Mononuclear cell (primary cell): Measurements from ENCODE around the gene MYO7A. TPM values are rescaled to one million over a fixed set of nuclear protein-coding genes. Genes with fewer than 3 reads are reported as not detected.

Source experiments
- H3K27me3 ChIP-seq: 2 replicates; pipeline ENCODE4 v1.6.0; 2011; ENCODE audit warnings: low read length, control low read depth; ENCODE audit not compliant: insufficient read depth
- H3K4me1 ChIP-seq: 2 replicates; pipeline ENCODE4 v1.5.1; 2011; ENCODE audit warnings: mild to moderate bottlenecking, low read length, control low read depth; ENCODE audit not compliant: insufficient read depth
- H3K4me3 ChIP-seq: 2 replicates; pipeline ENCODE4 v1.5.1; 2011; ENCODE audit warnings: mild to moderate bottlenecking, low read length, moderate library complexity
- H3K9me3 ChIP-seq: 2 replicates; pipeline ENCODE4 v1.5.1; 2011; ENCODE audit warnings: low read depth, mild to moderate bottlenecking, control low read depth, low read length
- total RNA-seq: library from RNA; depleted of rRNA; stranded (reverse); fragments of >200 nt; gene quantifications from one replicate; pipeline ENCODE4 v1.2.3, GENCODE V29; 2012

The MYO7A gene
- total RNA-seq, 1 donor: 1.5 TPM

DNA sequence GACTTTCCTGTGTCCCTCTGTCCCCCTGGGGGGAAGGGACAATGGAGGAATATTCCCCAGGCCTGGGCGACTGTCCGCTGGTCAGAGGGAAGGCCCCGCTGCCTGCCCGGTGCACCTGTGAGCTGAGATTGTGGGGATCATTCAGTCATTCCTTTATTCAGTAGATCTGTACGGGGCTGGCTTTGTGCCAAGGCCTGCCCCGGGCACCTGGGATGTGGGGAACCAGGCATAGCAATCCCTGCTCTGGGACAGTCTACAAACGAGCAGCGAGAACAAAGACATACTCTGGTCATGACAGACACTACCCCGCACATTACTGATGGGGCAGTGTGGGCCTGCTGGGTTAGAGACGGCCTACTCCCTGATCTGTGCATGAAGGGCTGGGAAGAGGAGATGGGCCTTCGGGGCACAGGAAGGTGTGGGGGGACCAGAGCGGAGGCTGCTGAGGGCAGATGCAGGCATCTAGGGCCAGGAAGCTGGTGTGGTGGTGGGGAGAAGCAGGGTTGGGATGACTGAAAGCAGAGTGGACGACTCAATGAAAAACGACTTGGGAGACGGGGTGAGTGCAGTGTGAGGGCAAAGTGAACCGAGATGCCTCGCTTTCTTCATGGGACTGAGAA is 1.8 kb upstream of the MYO7A start:
- no peak overlapping the region for H3K4me3 ChIP-seq
- no peaks in the 10 kb centered on the region for H3K9me3 ChIP-seq
- H3K4me1 ChIP-seq: peaks cover 11% of the 10 kb centered on the region
- no peaks in the 10 kb centered on the region for H3K27me3 ChIP-seq

DNA sequence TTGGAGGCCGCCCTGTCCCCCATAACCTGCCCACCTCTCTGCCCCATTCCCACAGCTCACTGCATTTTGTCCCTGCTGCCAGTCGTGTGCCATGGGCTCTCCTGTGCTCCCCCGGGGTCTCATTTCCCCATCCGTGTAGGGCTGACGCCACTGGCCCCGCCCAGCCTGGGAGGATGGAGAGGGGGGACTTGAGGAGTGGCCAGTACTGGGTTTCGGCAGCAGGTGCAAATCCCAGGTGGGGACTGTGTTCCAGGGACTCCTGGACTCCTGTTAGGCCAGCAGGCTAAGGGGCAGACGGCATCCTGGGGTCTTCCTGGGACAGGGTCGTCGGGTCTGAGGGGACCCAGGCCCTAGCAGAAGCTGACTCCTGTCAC is 1.2 kb upstream of the MYO7A start:
- Histone ChIP-seq H3K9me3 (no peaks in the 10 kb centered on the region), H3K4me3 (no peak overlapping the region), H3K4me1 (peaks cover 11% of the 10 kb centered on the region), H3K27me3 (no peaks in the 10 kb centered on the region)

DNA sequence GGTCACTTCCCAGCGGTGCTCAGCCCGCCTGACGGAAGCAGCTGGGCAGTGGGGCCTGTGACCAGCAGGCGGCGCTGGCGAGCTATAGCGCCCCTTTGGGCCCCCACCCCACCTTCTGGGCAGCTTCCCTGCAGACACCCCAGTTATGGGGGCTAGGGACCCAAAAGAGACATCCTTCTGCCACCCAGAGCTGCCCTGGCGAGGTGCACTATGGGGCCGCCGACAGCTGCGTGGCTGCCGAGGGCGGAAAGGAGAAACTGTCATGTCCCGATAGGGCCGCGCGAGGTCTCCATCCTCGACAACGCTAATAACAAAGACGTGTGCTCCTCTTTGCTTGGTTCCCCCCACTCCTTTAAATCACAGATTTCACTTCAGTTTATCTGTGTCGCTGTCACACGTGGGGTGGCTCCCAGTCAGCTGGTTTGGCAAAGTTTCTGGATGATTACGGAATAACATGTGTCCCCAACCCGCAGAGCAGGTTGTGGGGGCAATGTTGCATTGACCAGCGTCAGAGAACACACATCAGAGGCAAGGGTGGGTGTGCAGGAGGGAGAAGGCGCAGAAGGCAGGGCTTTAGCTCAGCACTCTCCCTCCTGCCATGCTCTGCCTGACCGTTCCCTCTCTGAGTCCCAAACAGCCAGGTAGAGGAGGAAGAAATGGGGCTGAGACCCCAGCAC is 673 bp upstream of the MYO7A start:
- no peaks in the 10 kb centered on the region for H3K9me3 ChIP-seq
- H3K4me1 ChIP-seq: peaks cover 11% of the 10 kb centered on the region
- no peaks in the 10 kb centered on the region for H3K27me3 ChIP-seq
- H3K4me3 ChIP-seq: no peak overlapping the region

DNA sequence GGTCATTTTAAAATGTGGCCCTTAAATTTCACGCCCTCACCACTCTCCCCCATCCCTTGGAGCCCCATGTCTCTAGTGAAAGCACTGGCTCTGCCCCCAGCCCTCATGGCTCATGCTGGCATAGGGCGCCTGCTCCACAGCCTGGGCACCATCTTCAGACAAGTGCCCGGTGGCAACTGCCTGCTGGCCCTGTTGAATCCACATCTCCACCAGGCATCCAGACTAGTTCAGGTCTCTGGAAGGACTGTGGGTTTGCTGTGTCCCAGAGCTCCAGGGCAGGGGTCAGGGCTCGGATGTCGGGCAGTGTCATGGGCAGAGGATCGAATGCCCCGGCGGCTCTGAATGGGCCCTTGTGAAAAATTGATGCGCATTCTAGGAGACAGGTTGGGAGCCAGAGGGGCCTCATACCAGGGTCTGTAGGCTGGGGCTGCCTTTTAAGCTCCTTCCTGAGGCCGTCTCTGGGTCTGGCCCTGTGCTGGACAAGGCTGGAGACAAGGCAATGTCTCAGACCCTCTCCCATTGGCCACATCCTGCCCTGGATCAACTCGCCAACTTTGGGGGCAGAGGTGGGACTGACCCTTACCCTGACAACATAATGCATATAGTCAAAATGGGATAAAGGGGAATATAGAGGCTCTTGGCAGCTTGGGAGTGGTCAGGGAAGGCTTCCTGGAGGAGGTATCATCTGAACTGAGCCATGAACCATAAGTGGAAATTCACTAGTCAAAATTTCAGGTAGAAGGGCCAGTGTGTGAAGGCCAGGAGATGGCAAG is 1.2 kb downstream of the MYO7A start:
- no peak overlapping the region for H3K4me3 ChIP-seq
- no peaks in the 10 kb centered on the region for H3K9me3 ChIP-seq
- H3K27me3 ChIP-seq: no peaks in the 10 kb centered on the region
- H3K4me1 ChIP-seq: peaks cover 11% of the 10 kb centered on the region

DNA sequence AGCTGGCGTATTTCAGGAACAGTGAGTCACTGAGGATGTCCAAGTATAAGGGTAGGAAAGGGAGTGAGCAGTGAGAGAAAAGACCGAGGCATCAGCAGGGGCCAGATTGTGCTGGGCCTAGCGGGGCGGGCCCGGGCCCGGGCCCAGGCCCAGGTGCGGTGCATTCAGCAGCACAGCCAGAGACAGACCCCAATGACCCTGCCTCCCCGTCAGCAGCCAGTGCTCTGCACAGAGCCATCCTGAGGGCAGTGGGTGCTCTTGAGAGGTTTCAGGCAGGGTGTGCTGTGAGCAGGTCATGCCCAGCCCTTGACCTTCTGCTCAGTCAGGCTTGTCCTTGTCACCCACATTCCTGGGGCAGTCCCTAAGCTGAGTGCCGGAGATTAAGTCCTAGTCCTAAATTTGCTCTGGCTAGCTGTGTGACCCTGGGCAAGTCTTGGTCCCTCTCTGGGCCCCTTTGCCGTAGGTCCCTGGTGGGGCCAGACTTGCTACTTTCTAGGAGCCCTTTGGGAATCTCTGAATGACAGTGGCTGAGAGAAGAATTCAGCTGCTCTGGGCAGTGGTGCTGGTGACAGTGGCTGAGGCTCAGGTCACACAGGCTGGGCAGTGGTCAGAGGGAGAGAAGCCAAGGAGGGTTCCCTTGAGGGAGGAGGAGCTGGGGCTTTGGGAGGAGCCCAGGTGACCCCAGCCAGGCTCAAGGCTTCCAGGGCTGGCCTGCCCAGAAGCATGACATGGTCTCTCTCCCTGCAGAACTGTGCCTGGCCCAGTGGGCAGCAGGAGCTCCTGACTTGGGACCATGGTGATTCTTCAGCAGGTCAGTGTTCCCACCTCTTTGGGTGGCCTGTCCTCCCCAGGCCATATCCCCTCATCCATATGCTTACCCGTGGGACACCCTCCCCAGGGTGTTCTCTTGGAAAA is 2.1 kb downstream of the MYO7A start:
- Histone ChIP-seq H3K27me3 (no peaks in the 10 kb centered on the region), H3K4me1 (peaks cover 11% of the 10 kb centered on the region), H3K4me3 (no peak overlapping the region), H3K9me3 (no peaks in the 10 kb centered on the region)

DNA sequence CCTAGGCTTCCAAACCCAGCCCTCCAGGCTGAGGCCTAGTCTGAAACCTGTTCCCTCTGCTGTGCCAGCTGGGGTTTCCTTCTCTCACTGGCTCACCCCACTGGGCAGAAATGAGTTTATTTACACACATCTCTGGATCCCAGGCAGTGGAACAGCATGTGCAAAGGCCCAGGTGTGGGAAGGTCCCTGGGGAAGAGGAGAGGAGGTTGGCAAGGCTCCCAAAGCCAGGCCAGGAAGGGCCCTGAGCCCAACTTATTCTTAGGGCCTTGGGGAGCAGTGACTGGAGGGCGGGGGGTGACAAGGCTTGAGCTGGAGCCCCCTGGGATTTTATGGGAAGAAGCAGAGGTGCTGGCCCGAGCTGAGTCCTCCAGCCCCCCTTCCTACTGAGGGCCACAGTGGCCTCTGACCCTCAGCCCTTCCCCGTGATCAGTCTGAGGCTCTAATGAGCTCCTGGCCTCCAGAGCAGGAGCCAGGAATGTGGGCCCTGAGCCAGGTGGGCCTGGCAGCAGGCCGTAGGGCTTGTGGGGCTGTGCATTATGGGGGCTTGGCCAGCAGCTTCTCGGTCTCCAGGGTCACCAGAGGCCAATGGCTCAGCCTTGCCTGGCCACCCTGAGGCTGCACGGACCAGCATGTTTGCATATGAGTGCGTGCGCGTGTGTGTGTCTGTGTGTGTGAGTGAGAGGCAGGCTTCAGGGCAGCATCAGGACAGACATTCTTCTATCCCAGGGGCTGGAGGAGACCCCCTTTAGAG is 2.9 kb downstream of the MYO7A start:
- no peaks in the 10 kb centered on the region for H3K9me3 ChIP-seq
- H3K4me3 ChIP-seq: no peak overlapping the region
- H3K27me3 ChIP-seq: no peaks in the 10 kb centered on the region
- H3K4me1 ChIP-seq: peaks cover 11% of the 10 kb centered on the region

DNA sequence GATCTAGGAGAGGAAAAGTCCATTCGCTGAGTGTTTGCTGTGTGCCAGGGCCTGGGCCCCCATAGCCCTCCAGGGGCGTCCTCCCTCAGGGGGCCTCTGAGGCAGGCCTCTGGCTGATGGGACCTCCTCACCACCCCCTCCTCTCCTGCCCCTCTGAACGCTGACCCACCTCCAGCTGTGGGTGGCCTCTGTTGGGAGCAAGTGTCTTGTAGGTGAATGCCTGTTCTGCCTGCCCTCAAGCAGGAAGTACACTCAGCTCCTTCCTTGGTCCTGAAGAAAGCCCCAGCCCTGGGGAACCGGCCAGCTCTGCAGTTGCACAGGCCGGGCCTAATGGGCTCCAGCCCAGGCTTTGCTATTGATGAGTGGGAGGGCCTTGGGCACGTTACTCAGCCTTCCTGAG is 3.5 kb downstream of the MYO7A start:
- peaks cover 11% of the 10 kb centered on the region for H3K4me1 ChIP-seq
- H3K27me3 ChIP-seq: peaks cover 2% of the 10 kb centered on the region
- no peak overlapping the region for H3K4me3 ChIP-seq
- H3K9me3 ChIP-seq: no peaks in the 10 kb centered on the region

DNA sequence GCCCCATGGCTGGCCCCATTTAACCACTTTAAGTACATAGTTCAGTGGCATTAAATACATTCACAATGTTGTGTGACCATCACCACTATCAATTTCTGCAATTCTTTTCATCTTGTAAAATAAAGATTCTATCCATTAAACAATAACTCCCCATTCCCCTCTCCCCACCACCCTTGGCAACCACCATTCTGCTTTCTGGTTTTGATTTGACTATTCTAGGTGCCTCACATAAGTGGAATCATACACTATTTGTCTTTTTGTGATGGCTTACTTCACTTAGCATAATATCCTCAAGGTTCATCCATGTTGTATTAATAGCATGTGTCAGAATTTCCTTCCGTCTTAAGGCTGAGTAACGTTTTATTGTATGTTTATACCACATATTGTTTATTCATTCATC is 7.0 kb downstream of the MYO7A start:
- Histone ChIP-seq H3K9me3 (no peaks in the 10 kb centered on the region), H3K4me3 (no peak overlapping the region), H3K27me3 (peaks cover 2% of the 10 kb centered on the region), H3K4me1 (no peaks in the 10 kb centered on the region)

DNA sequence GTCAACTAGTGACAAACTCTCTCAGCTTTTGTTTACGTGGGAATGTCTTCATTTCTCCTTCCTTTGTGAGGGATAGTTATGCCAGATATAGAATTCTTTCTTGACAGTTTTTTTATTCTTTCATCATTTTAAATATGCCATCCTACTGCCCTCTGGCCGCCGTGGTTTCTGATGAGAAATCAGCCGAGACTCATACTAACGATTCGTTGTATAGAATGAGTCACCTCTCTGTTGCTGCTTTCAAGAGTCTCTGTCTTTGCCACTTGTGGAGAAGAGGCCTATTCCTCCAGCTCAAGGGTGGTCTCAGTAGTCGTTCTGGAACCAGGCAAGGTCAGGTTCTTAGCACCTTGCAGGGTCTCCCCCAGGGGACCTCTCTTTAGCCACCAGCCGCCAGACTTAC is 8.0 kb downstream of the MYO7A start:
- peaks cover 2% of the 10 kb centered on the region for H3K27me3 ChIP-seq
- H3K4me3 ChIP-seq: no peak overlapping the region
- H3K4me1 ChIP-seq: no peaks in the 10 kb centered on the region
- H3K9me3 ChIP-seq: no peaks in the 10 kb centered on the region

DNA sequence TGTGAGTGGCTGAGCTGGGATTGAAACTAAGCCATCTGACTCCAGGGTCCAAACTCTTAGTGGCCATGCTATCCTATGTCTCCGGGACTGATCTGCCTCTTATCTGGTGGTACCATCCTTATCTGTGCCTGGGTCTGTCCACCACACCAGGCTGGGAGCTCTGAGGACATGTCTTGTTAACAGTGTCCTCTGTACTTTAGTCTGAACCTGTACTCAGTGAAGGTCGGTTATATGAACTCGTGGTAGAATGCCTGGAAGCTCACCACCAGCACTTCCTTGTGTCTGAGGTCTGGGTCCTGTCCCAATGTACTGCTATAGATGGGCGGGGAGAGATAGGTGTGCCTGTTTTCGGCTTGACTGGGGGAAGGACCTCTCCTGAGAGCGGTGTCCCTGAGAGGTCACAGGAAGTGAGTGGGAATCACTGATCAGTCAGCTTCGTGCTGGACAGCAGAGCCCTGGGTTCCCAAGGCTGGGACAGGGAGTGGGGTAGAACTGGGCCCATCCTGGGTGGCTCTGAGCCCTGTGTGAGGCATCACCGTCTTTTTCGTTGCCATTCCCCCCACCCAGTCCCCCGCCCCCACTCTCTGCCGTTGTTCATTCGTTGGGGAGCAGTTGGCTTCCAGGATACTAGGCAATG is 8.9 kb downstream of the MYO7A start:
- Histone ChIP-seq H3K4me3 (no peak overlapping the region), H3K9me3 (no peaks in the 10 kb centered on the region), H3K27me3 (peaks cover 2% of the 10 kb centered on the region), H3K4me1 (no peaks in the 10 kb centered on the region)

DNA sequence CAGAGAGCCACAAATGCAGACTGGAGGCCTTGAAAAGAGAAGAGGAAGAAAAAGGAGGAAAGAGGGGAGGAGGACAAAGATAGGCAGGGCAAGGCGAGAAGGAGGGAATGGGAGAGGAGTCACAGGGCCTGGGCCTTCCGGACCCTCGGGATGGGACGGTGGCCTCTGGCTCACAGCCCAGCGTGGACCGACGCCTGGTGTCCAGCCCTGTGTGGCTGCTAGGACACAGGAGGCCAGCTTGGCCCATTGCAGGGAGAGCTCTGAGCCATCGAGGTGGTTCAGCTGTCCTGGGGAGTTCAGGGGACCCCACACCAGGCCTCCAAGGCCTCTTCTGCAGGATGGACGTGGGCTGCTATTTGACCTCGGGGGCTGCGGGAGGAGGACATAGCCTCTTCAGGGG is 9.4 kb downstream of the MYO7A start:
- Histone ChIP-seq H3K4me3 (no peak overlapping the region), H3K4me1 (no peaks in the 10 kb centered on the region), H3K27me3 (peaks cover 2% of the 10 kb centered on the region), H3K9me3 (no peaks in the 10 kb centered on the region)

DNA sequence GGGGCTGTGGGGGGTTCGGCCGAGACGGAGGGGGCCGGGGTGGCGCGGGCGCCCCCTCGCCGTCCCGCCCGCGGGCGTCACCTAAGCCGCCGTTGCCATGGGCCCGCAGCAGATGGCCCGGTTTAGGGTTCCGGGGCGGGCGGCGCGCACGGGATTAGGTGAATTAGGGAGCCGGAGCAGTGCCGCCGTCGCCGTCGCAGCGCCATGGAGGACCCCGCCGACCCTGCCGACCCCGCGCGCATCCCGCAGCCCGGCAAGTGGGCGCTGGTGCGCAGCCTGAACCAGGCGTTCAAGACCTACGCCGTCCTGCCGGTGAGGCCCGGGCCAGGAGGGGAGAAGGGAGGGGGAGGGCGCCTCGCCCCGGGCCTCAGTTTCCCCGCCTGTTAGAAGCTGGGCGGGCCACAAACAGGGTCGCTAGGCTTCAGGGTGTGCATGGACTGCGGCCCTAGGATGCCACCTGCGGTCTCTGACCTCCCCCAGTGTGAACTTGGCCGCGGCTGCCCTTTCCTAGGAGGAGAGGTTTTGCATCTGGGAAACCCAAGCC is 10.1 kb downstream of the MYO7A start:
- no peaks in the 10 kb centered on the region for H3K4me1 ChIP-seq
- no peaks in the 10 kb centered on the region for H3K9me3 ChIP-seq
- no peak overlapping the region for H3K4me3 ChIP-seq
- H3K27me3 ChIP-seq: peaks cover 2% of the 10 kb centered on the region

DNA sequence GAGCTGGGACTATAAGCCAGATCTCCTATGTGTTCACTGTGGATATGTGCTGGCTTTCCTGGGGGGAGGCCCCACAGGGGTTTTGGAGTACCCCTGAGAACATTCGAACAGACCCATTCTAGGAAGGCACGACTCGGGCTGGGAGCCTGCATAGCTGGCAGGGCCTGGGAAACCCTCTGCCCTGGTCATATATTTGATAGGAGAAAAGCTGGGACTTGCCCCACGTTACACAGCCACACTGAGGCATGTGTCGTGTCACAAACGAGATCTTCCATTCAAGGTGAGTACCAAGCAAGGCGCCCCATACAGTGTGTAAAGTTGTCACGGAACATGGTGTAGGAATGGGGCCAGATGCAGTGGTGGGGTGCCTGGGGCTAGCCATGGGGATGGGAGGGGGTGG is 11.2 kb downstream of the MYO7A start:
- Histone ChIP-seq H3K4me3 (no peak overlapping the region), H3K9me3 (no peaks in the 10 kb centered on the region), H3K27me3 (peaks cover 2% of the 10 kb centered on the region), H3K4me1 (no peaks in the 10 kb centered on the region)
